H9 (cell line): ENCODE results near the gene SS18. TPM values are rescaled to one million over a fixed set of nuclear protein-coding genes. Genes with fewer than 3 reads are reported as not detected.

Experiments
- DNase-seq: peaks from one replicate; pipeline ENCODE4 v3.0.0-alpha.2; 2017
- H2AFZ ChIP-seq: one replicate; pipeline ENCODE4 v1.6.1; 2013; ENCODE audit warnings: mild to moderate bottlenecking, low read length, control low read depth, moderate library complexity
- H2AK5ac ChIP-seq: 2 replicates; pipeline ENCODE4 v1.6.1; 2013; ENCODE audit warnings: low read length, control low read depth, mixed read lengths; ENCODE audit not compliant: insufficient read length
- H2BK120ac ChIP-seq: one replicate; pipeline ENCODE4 v1.6.1; 2013; ENCODE audit warnings: low read depth, mild to moderate bottlenecking, low read length, control low read depth, inconsistent platforms; ENCODE audit not compliant: poor library complexity, severe bottlenecking
- H2BK12ac ChIP-seq: 2 replicates; pipeline ENCODE4 v1.6.1; 2013; ENCODE audit warnings: low read length, control low read depth, mixed read lengths, low read depth; ENCODE audit not compliant: insufficient read length
- H2BK15ac ChIP-seq: 2 replicates; pipeline ENCODE4 v1.6.1; 2013; ENCODE audit warnings: low read depth, low read length, control low read depth
- H2BK20ac ChIP-seq: one replicate; pipeline ENCODE4 v1.6.1; 2013; ENCODE audit warnings: low read depth, mild to moderate bottlenecking, low read length, control low read depth, inconsistent platforms; ENCODE audit not compliant: poor library complexity, severe bottlenecking
- H2BK5ac ChIP-seq: 2 replicates; pipeline ENCODE4 v1.6.1; 2013; ENCODE audit warnings: low read length, control low read depth, mixed read lengths; ENCODE audit not compliant: insufficient read length
- H3K14ac ChIP-seq: 2 replicates; pipeline ENCODE4 v1.6.1; 2013; ENCODE audit warnings: low read length, control low read depth; ENCODE audit not compliant: insufficient read depth
- H3K18ac ChIP-seq: 2 replicates; pipeline ENCODE4 v1.6.1; 2013; ENCODE audit warnings: low read depth, mild to moderate bottlenecking, mixed read lengths, low read length, control low read depth; ENCODE audit not compliant: insufficient read length
- H3K23ac ChIP-seq: 2 replicates; pipeline ENCODE4 v1.6.1; 2013; ENCODE audit warnings: low read length, control low read depth, mixed read lengths, low read depth; ENCODE audit not compliant: insufficient read length
- H3K23me2 ChIP-seq: 2 replicates; pipeline ENCODE4 v1.6.1; 2013; ENCODE audit warnings: low read depth, mild to moderate bottlenecking, mixed read lengths, low read length, control low read depth; ENCODE audit not compliant: insufficient read length, poor library complexity, severe bottlenecking
- H3K27ac ChIP-seq: 2 replicates; pipeline ENCODE4 v1.5.1; 2013; ENCODE audit warnings: low read length, control low read depth, mixed read lengths, low read depth; ENCODE audit not compliant: insufficient read length
- H3K27me3 ChIP-seq: 2 replicates; pipeline ENCODE4 v1.6.1; 2013; ENCODE audit warnings: low read length, control low read depth, inconsistent platforms; ENCODE audit not compliant: insufficient read depth
- H3K4ac ChIP-seq: 2 replicates; pipeline ENCODE4 v1.6.1; 2013; ENCODE audit warnings: low read depth, mild to moderate bottlenecking, control low read depth, inconsistent platforms, low read length, moderate library complexity
- H3K4me1 ChIP-seq: 2 replicates; pipeline ENCODE4 v1.6.1; 2013; ENCODE audit warnings: low read length, control low read depth, inconsistent platforms; ENCODE audit not compliant: insufficient read depth
- H3K4me2 ChIP-seq: 2 replicates; pipeline ENCODE4 v1.6.1; 2013; ENCODE audit warnings: low read length, control low read depth, mixed read lengths; ENCODE audit not compliant: insufficient read length, insufficient read depth
- H3K56ac ChIP-seq: 2 replicates; pipeline ENCODE4 v1.6.1; 2013; ENCODE audit warnings: low read depth, mild to moderate bottlenecking, mixed read lengths, low read length, control low read depth; ENCODE audit not compliant: insufficient read length
- H3K79me1 ChIP-seq: 2 replicates; pipeline ENCODE4 v1.6.1; 2013; ENCODE audit warnings: low read depth, mild to moderate bottlenecking, moderate library complexity, low read length, control low read depth, inconsistent platforms; ENCODE audit not compliant: insufficient read depth, poor library complexity, severe bottlenecking
- H3K79me2 ChIP-seq: 2 replicates; pipeline ENCODE4 v1.6.1; 2013; ENCODE audit warnings: low read length, control low read depth, inconsistent platforms; ENCODE audit not compliant: insufficient read depth
- H3K9ac ChIP-seq: 2 replicates; pipeline ENCODE4 v1.6.1; 2013; ENCODE audit warnings: low read length, control low read depth, mixed read lengths; ENCODE audit not compliant: insufficient read length; ENCODE audit errors: extremely low read depth
- H3K9me3 ChIP-seq: one replicate; pipeline ENCODE4 v1.6.1; 2013; ENCODE audit warnings: low read depth, low read length, inconsistent platforms; ENCODE audit not compliant: control insufficient read depth
- H3T11ph ChIP-seq: one replicate; pipeline ENCODE4 v1.6.1; 2013; ENCODE audit warnings: mild to moderate bottlenecking, low read length, control low read depth, inconsistent platforms
- H4K20me1 ChIP-seq: one replicate; pipeline ENCODE4 v1.6.1; 2013; ENCODE audit not compliant: control insufficient read depth, insufficient read length, insufficient read depth
- H4K5ac ChIP-seq: 2 replicates; pipeline ENCODE4 v1.6.1; 2013; ENCODE audit warnings: low read depth, mild to moderate bottlenecking, mixed read lengths, low read length, control low read depth; ENCODE audit not compliant: insufficient read length
- H4K8ac ChIP-seq: replicated peaks from 2 replicates; pipeline ENCODE4 v1.6.1; 2013; ENCODE audit warnings: low read length, control low read depth, mixed read lengths, low read depth; ENCODE audit not compliant: insufficient read length
- H4K91ac ChIP-seq: 2 replicates; pipeline ENCODE4 v1.6.1; 2013; ENCODE audit warnings: low read depth, mild to moderate bottlenecking, moderate library complexity, mixed read lengths, low read length, control low read depth; ENCODE audit not compliant: insufficient read length
- H3K27ac Mint-ChIP-seq, 3 experiments: 2 replicates in 2 of 3; 3 replicates in 1 of 3; pipeline ENCODE4 v1.8.0; 2020 to 2021; ENCODE audit warnings: mixed read lengths in 3 of 3, mild to moderate bottlenecking in 1 of 3, moderate library complexity in 1 of 3
- H3K27me3 Mint-ChIP-seq: 2 replicates; pipeline ENCODE4 v1.8.0; 2021; ENCODE audit warnings: low read depth, mild to moderate bottlenecking, moderate library complexity, mixed read lengths
- H3K36me3 Mint-ChIP-seq, 3 experiments: 2 replicates in 2 of 3; 3 replicates in 1 of 3; pipeline ENCODE4 v1.8.0; 2020 to 2021; ENCODE audit warnings: low read depth in 3 of 3, mixed read lengths in 3 of 3; ENCODE audit not compliant: insufficient read depth in 1 of 3
- H3K4me1 Mint-ChIP-seq, 2 experiments: 2 replicates each; pipeline ENCODE4 v1.8.0; 2020; ENCODE audit warnings: mixed read lengths in 2 of 2
- H3K4me3 Mint-ChIP-seq, 2 experiments: 2 replicates in 1 of 2; 3 replicates in 1 of 2; pipeline ENCODE4 v1.8.0; 2020 to 2021; ENCODE audit warnings: mild to moderate bottlenecking in 2 of 2, mixed read lengths in 2 of 2, moderate library complexity in 1 of 2
- H3K9me3 Mint-ChIP-seq, 2 experiments: 2 replicates in 1 of 2; 3 replicates in 1 of 2; pipeline ENCODE4 v1.8.0; 2020; ENCODE audit warnings: mild to moderate bottlenecking in 2 of 2, mixed read lengths in 2 of 2, moderate library complexity in 1 of 2
- WGBS: extraction: QIAGEN DNeasy Blood & Tissue Kit; methylation state at CpG from one replicate; pipeline ENCODE4 v1.1.7; 2013; ENCODE audit warnings: missing lambda C conversion rate, low lambda C conversion rate, mixed read lengths; ENCODE audit not compliant: insufficient read length; ENCODE audit errors: extremely low coverage; 5-methylcytosine and 5-hydroxymethylcytosine counted together
- total RNA-seq: library from RNA; stranded (reverse); gene quantifications from 2 replicates; pipeline ENCODE4 v1.2.1, GENCODE V29; 2021
- TF ChIP-seq, protein P1 (sequence below): fragments of 200-600 bp; sonication (generic); conservative IDR thresholded peaks from 3 replicates; pipeline ENCODE4 v1.8.0; 2021; ENCODE audit warnings: antibody characterized with exemption, mild to moderate bottlenecking

SS18 gene
- total RNA-seq, 1 experiment from 2014 or later: 87.9 TPM

DNA sequence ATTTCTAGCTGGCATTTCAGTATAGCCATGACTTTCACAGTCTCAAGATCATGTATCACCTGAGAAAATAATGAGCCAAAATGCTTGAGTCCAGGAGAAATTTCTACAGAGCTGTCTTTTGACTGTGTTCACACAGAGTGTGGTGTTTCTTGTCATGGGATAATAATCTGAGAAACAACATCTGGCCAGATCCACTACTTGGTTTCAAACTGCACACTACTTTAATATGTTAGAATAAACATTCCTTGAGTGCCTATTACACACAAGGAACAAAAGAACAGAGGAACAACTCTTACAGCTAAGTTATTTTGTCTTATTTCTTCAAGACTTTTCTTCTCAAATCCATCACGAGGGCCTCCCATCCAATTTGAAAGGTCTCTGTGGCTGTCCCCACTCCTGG, 108.3 kb downstream of the SS18 start:
- Histone ChIP-seq H2BK20ac (no peak overlapping the region), H3K4me2 (no peak overlapping the region), H4K5ac (no peak overlapping the region), H3K9ac (no peak overlapping the region), H3K79me1 (no peaks in the 10 kb centered on the region), H3K56ac (no peak overlapping the region), H2BK120ac (no peak overlapping the region), H3K14ac (no peak overlapping the region), H2BK12ac (no peak overlapping the region), H3K23ac (no peak overlapping the region), H3K18ac (no peak overlapping the region), H4K20me1 (no peaks in the 10 kb centered on the region), H3K79me2 (no peaks in the 10 kb centered on the region), H2AK5ac (no peak overlapping the region), H3T11ph (no peak overlapping the region), H3K23me2 (no peaks in the 10 kb centered on the region), H4K8ac (no peak overlapping the region), H3K4me1 (no peaks in the 10 kb centered on the region), H2BK15ac (no peak overlapping the region), H2AFZ (no peak overlapping the region), H3K27me3 (no peaks in the 10 kb centered on the region), H3K9me3 (no peaks in the 10 kb centered on the region), H2BK5ac (no peak overlapping the region), H4K91ac (no peak overlapping the region), H3K4ac (no peak overlapping the region), H3K27ac (no peak overlapping the region)
- no CpG with 5 or more reads among the region's 1 CpG for WGBS
- Mint-ChIP-seq H3K27me3 (peaks cover 1% of the 10 kb centered on the region; the same call in 1 of the 2 replicates), H3K36me3 (peaks cover 0 to 2% (median 0%) of the 10 kb centered on the region in 3 experiments; a peak in 1 of 7 replicates), H3K27ac (no peak overlapping the region), H3K4me1 (no peaks in the 10 kb centered on the region), H3K9me3 (peaks cover 2 to 3% of the 10 kb centered on the region in 2 experiments; a peak in 3 of 5 replicates), H3K4me3 (no peak overlapping the region)
- TF ChIP-seq, protein P1, sequence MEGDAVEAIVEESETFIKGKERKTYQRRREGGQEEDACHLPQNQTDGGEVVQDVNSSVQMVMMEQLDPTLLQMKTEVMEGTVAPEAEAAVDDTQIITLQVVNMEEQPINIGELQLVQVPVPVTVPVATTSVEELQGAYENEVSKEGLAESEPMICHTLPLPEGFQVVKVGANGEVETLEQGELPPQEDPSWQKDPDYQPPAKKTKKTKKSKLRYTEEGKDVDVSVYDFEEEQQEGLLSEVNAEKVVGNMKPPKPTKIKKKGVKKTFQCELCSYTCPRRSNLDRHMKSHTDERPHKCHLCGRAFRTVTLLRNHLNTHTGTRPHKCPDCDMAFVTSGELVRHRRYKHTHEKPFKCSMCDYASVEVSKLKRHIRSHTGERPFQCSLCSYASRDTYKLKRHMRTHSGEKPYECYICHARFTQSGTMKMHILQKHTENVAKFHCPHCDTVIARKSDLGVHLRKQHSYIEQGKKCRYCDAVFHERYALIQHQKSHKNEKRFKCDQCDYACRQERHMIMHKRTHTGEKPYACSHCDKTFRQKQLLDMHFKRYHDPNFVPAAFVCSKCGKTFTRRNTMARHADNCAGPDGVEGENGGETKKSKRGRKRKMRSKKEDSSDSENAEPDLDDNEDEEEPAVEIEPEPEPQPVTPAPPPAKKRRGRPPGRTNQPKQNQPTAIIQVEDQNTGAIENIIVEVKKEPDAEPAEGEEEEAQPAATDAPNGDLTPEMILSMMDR: no peak
- DNase-seq: no peak
